HG03045 (cell line): Measurements from ENCODE around the gene FBXW7.
"Not testable (repeated sequence)": the region's sequence is repeated elsewhere in the genome, so short reads cannot be mapped to it uniquely, and the experiment has no call there.

Experiments
- ATAC-seq: cut with Tn5 transposase; IDR thresholded peaks from one replicate; pipeline ENCODE4 v1.9.1; 2021; ENCODE audit warnings: mild to moderate bottlenecking, moderate library complexity; ENCODE audit not compliant: unreplicated experiment

FBXW7 gene

GRCh38 chr4:152550687-152551086 lies 14.8 kb upstream of the FBXW7 start:
- not testable (repeated sequence) for ATAC-seq

- no peak for ATAC-seq
Observed at GRCh38 chr4:152545088-152545487, 9.2 kb upstream of the FBXW7 start.

DNA sequence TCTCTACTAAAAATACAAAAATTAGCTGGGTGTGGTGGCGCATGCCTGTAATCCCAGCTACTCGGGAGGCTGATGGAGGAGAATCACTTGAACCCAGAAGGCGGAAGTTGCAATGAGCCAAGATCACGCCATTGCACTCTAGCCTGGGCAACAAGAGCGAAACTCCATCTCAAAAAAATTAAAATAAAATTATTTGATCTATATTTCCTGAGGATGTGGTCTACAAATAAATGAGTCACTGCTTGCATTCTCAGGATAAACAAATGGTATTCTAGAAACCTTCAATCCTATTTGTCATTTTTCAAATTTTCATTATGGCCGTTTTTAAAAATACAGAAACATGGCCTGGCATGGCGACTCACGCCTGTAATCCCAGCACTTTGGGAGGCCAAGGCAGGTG lies 8.6 kb upstream of the FBXW7 start:
- not testable (repeated sequence) for ATAC-seq

- ATAC-seq, result no peak
Observed at GRCh38 chr4:152540941-152541340, 5.0 kb upstream of the FBXW7 start.

- ATAC-seq, result peak; percentile 17
Observed at GRCh38 chr4:152540293-152540674, 4.4 kb upstream of the FBXW7 start.

DNA sequence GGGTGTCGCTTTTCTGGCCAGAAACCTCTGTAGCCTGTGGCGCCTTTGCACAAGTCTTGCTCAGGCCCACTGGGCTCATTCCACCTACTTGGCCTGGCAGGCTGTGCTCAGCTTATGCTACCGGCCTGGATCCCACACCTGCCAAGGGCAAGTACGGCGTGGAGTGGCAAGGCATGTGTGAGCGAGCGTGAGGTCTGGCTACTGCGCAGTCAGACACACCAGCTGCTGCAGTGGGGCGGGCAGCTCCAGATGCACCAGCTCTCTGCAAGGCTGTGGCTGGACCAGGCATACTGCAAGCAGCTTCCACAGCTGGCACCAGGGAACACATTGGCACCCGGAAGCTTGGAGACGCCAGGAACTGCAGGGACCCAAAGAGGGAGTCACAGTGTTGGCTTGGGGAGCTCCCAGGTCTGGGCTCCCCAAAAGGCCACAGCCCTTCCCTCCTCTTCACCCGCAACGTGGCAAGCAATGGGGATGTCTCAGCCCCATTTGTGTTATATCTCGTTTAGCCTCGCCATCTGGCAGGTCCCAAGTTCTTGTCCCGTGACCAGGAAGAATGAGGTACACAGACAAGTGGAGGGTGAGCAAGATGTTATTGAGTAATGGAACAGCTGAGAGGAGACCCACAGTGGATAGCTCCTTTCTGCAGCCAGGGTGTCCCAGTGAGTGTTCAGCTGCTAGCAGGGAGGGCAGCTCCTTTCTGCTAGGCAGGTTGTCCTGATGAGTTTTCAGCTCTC lies 3.8 kb upstream of the FBXW7 start:
- no peak for ATAC-seq

DNA sequence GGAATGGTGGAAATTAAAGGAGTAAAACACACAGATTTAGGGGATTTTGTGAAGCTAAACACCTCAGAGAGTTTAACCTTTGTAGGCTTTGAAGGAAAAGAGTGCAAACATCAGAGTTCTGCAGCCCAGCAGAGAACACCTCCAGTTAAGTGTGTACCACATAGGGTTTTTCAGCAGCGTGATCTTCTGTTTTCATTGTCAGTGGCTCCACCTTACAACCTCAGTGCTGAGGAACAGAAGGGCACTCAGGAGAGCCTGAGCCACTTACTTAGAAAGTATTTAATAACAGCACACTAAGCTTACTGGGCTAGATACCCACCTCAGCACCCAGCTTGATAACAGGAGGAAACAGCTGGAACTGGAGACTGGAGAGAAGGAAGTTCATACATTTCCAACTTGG lies 2.0 kb upstream of the FBXW7 start:
- ATAC-seq, result no peak

- peak; percentile 32 for ATAC-seq
Observed at GRCh38 chr4:152536545-152537182, 772 bp upstream of the FBXW7 start.

- ATAC-seq, result peak; percentile 11
Observed at GRCh38 chr4:152535360-152535902, 461 bp downstream of the FBXW7 start.

GRCh38 chr4:152534541-152535359 lies 1.1 kb downstream of the FBXW7 start:
- peak; percentile 1 for ATAC-seq

DNA sequence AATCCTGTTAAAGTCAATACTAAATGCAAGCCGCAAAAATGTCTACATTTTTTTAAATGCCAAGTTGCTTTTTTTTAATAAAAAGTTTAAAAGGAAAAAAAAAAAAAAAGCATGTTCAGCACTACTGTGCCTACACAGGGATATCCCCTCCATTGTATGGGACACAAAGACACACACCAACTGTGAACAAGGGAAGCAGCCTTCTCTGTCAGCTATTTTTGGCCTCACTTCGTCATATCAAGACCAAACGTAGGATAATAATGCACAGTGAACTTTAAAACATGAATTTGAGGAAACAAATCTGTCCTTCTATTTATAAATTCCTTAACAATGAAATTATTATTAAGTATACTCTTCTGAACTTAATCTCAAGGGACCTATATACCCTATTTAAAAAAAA lies 4.4 kb downstream of the FBXW7 start:
- ATAC-seq, result no peak

DNA sequence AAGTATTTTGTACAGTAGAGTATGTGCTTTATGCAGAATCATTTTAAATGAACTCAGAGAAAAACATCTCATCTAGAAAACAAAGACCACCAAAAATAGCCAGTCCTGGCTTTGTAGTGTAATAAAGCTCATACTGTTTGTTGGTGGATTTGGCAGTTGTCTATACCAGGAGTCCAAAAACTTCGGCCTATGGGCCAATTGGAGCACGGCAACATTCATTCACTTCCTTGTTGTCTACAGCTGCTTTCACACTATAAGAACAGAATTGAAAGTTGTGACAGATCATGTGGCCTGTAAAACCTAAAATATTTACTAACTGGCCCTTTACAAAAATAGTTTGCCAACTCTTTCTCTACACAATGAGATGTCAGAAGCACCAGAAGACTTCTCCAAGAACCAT lies 5.3 kb downstream of the FBXW7 start:
- ATAC-seq, result peak; percentile 25

GRCh38 chr4:152529880-152530279 lies 6.0 kb downstream of the FBXW7 start:
- no peak for ATAC-seq

DNA sequence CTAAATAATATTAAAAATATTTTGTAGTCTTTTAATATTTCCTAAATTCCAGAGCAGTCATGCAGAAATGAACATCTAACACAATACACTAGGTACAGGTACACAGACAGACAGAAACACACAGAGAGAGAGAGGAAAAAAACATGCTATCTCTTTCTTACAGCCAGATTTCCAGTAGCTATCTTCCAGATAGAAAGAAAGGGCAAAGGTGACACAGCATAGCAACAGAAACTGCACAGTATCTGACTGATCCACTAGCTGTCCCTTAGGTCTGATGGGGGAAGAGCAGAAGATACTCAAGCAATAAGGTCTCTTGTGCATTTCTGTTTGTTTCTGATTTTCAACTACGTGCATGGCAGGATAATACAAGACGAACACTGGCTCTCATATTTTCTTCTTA lies 7.8 kb downstream of the FBXW7 start:
- no peak for ATAC-seq

DNA sequence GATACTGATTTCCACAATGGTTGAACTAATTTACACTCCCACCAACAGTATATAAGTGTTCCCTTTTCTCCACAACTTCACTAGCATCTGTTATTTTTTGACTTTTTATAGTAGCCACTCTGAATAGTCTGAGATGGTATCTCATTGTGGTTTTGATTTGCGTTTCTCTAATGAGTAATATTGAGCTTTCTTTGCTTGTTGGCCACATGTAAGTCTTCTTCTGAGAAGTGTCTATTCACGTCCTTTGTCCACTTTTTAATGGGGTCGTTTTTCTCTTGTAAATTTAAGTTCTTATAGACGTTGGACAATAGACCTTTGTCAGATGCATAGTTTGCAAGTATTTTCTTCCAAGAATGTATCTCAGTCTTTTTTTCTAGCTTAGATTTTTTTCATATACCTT lies 10.0 kb downstream of the FBXW7 start:
- no peak for ATAC-seq

GRCh38 chr4:152524427-152524826 lies 11.5 kb downstream of the FBXW7 start:
- ATAC-seq, result no peak

- ATAC-seq, result no peak
Observed at GRCh38 chr4:152523731-152524130, 12.2 kb downstream of the FBXW7 start.

GRCh38 chr4:152522754-152523153 lies 13.1 kb downstream of the FBXW7 start:
- ATAC-seq, result no peak

- ATAC-seq, result no peak
Observed at GRCh38 chr4:152522245-152522644, 13.6 kb downstream of the FBXW7 start.

DNA sequence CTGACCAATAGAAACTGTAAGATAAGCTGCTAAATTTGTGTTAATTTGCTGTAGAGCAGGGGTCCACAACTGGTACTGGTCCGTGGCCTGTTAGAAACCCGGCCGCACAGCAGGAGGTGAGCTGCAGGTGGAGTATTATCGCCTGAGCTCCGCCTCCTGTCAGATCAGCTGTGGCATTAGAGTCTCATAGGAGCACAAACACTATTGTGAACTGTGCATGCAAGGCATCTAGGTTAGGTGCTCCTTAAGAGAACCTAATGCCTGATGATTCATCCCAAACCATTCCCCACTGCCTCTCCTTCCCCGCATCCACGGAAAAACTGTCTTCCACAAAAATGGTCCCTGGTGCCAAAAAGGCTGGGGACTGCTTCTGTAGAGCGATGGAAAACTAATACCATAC lies 19.7 kb downstream of the FBXW7 start:
- ATAC-seq, result no peak

DNA sequence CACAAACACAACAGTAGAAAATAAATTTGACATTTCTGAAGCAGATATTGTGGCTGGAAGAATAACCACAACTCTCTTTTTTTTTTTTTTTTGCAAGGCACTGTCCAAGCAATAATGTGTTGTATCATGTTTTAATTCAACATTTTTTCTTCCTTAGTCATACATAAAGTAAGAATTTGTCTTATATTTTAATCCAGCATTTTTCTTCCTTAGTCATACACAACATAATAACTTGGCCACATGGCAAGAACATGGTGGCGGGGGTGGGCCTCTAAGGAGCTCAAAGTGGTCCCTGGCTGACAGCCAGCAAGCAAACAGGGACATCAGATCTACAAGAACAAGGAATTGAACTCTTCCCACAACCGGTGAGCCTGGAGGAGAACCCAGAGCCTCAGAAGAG lies 20.2 kb downstream of the FBXW7 start:
- no peak for ATAC-seq

- no peak for ATAC-seq
Observed at GRCh38 chr4:152514356-152514755, 21.5 kb downstream of the FBXW7 start.
